A549 (cell line): ENCODE data around the gene KCNK6. TPM values are rescaled to one million over a fixed set of nuclear protein-coding genes. Genes with fewer than 3 reads are reported as not detected.

ENCODE experiments used
- ATAC-seq, 2 experiments: fragments of 200-7000 bp in 1 of 2; fragments of >200 bp in 1 of 2; cut with Nextera tagmentation in 1 of 2; cut with Tn5 transposase in 1 of 2; 3 replicates each; pipeline versions ENCODE4 v1.8.0 to v1.9.1; 2018 to 2020; ENCODE audit warnings: mild to moderate bottlenecking in 1 of 2, moderate library complexity in 1 of 2
- CTCF ChIA-PET: fragments of 300-600 bp; sonication (Branson Sonifier 250); formaldehyde crosslinking; extraction: SDS; loops from one replicate; lab custom pipeline; 2021; ENCODE audit warnings: antibody characterized with exemption, inconsistent platforms; lab: Yijun Ruan, JAX
- POLR2A ChIA-PET: fragments of 350-600 bp; formaldehyde crosslinking; extraction: SDS; loops from one replicate; lab custom pipeline; 2021; ENCODE audit warnings: antibody characterized with exemption, inconsistent platforms; lab: Yijun Ruan, JAX
- DNase-seq, 2 experiments: peaks; one replicate each; pipeline versions ENCODE4 v3.0.0 to v3.0.0-alpha.2; 2011 to 2016; ENCODE audit warnings: low read depth in 1 of 2, low spot score in 1 of 2
- FAIRE-seq: peaks from 2 replicates; lab custom pipeline; 2011; peaks lifted over from hg19 to GRCh38; lab: Jason Lieb, UNC
- H3K27ac ChIP-seq, 2 experiments: fragments of >200 bp; sonication (Bioruptor Twin); formaldehyde crosslinking; 3 replicates each; pipeline ENCODE4 v1.5.1; 2016 to 2017
- H3K4me1 ChIP-seq: fragments of >200 bp; sonication (Bioruptor Twin); formaldehyde crosslinking; 3 replicates; pipeline ENCODE4 v1.6.1; 2016
- H3K4me2 ChIP-seq: fragments of >200 bp; sonication (Bioruptor Twin); formaldehyde crosslinking; 3 replicates; pipeline ENCODE4 v1.6.1; 2016
- H3K4me3 ChIP-seq: fragments of >200 bp; sonication (Bioruptor Twin); formaldehyde crosslinking; 3 replicates; pipeline ENCODE4 v1.5.1; 2016
- H3K9me3 ChIP-seq: fragments of >200 bp; sonication (Bioruptor Twin); formaldehyde crosslinking; 3 replicates; pipeline ENCODE4 v1.6.1; 2016
- BCL3 ChIP-seq: fragments of >200 bp; sonication (Bioruptor Twin); formaldehyde crosslinking; IDR thresholded peaks from 3 replicates; pipeline ENCODE4 v1.6.1; 2016
- CHD2 ChIP-seq: fragments of 150-350 bp; IDR thresholded peaks from 2 replicates; pipeline ENCODE4 v1.6.1; 2014; ENCODE audit warnings: low read length; ENCODE audit not compliant: partially characterized antibody
- CHD4 ChIP-seq: fragments of 200-600 bp; sonication (generic); IDR thresholded peaks from 2 replicates; pipeline ENCODE4 v1.6.1; 2016; ENCODE audit warnings: antibody characterized with exemption, mild to moderate bottlenecking, borderline replicate concordance
- EHF ChIP-seq: fragments of 250-450 bp; sonication (Bioruptor Pico); IDR thresholded peaks from 2 replicates; pipeline ENCODE4 v1.5.0; 2020; ENCODE audit warnings: mild to moderate bottlenecking
- EP300 ChIP-seq, 2 experiments: fragments of >200 bp; sonication (Bioruptor Twin); formaldehyde crosslinking; IDR thresholded peaks; 2 replicates in 1 of 2; 3 replicates in 1 of 2; pipeline ENCODE4 v1.6.1; 2016 to 2017
- ESRRA ChIP-seq: fragments of 150-350 bp; IDR thresholded peaks from 2 replicates; pipeline ENCODE4 v1.6.1; 2014; ENCODE audit warnings: mild to moderate bottlenecking, low read length, borderline replicate concordance
- FOSB ChIP-seq: fragments of 250-450 bp; sonication (Bioruptor Pico); IDR thresholded peaks from 2 replicates; pipeline ENCODE4 v1.5.0; 2020; ENCODE audit warnings: mild to moderate bottlenecking, moderate library complexity
- HOXA7 ChIP-seq: fragments of 250-450 bp; sonication (Bioruptor Pico); IDR thresholded peaks from 2 replicates; pipeline ENCODE4 v1.5.0; 2020; ENCODE audit warnings: mild to moderate bottlenecking, moderate library complexity
- HOXB13 ChIP-seq: fragments of 250-450 bp; sonication (Bioruptor Pico); IDR thresholded peaks from 2 replicates; pipeline ENCODE4 v1.5.0; 2020; ENCODE audit warnings: low read depth, mild to moderate bottlenecking, moderate library complexity
- HOXB5 ChIP-seq: fragments of 250-450 bp; sonication (Bioruptor Pico); IDR thresholded peaks from 2 replicates; pipeline ENCODE4 v1.5.0; 2020; ENCODE audit warnings: mild to moderate bottlenecking, moderate library complexity
- JUN ChIP-seq, 2 experiments: fragments of >200 bp; sonication (Bioruptor Twin); formaldehyde crosslinking; IDR thresholded peaks; 2 replicates in 1 of 2; 3 replicates in 1 of 2; pipeline ENCODE4 v1.6.1; 2016 to 2017
- KDM1A ChIP-seq: fragments of 200-600 bp; sonication (generic); IDR thresholded peaks from 2 replicates; pipeline ENCODE4 v1.6.1; 2016; ENCODE audit warnings: low read depth, mild to moderate bottlenecking
- MAFK ChIP-seq: fragments of 450-650 bp; IDR thresholded peaks from 2 replicates; pipeline ENCODE4 v1.6.1; 2014; ENCODE audit not compliant: partially characterized antibody
- MAZ ChIP-seq: fragments of 150-350 bp; IDR thresholded peaks from 2 replicates; pipeline ENCODE4 v1.6.1; 2014; ENCODE audit warnings: antibody characterized with exemption, low read depth, low read length, borderline replicate concordance
- MYC ChIP-seq: IDR thresholded peaks from 2 replicates; pipeline ENCODE4 v1.6.1; 2012; ENCODE audit warnings: mild to moderate bottlenecking, inconsistent platforms, low read length, improper control_type of control experiment, borderline replicate concordance
- NFE2L2 ChIP-seq: fragments of 150-350 bp; conservative IDR thresholded peaks from 2 replicates; pipeline ENCODE4 v1.6.1; 2014; ENCODE audit warnings: low read length
- NR3C1 ChIP-seq: fragments of >200 bp; sonication (Bioruptor Twin); formaldehyde crosslinking; IDR thresholded peaks from 3 replicates; pipeline ENCODE4 v1.6.1; 2017
- PBX3 ChIP-seq: IDR thresholded peaks from 2 replicates; pipeline ENCODE4 v1.6.1; 2012
- PHF8 ChIP-seq: fragments of 200-600 bp; sonication (generic); IDR thresholded peaks from 2 replicates; pipeline ENCODE4 v1.6.1; 2016; ENCODE audit warnings: low read depth, mild to moderate bottlenecking, antibody characterized with exemption, moderate library complexity, borderline replicate concordance
- POLR2AphosphoS2 ChIP-seq: conservative IDR thresholded peaks from 2 replicates; pipeline ENCODE4 v1.6.1; 2012; ENCODE audit warnings: low read length, improper control_type of control experiment, inconsistent platforms
- RARB ChIP-seq: fragments of 250-450 bp; sonication (Bioruptor Pico); IDR thresholded peaks from 2 replicates; pipeline ENCODE4 v1.8.0; 2021; ENCODE audit warnings: mild to moderate bottlenecking, moderate library complexity
- REST ChIP-seq: fragments of 200-600 bp; sonication (generic); IDR thresholded peaks from 2 replicates; pipeline ENCODE4 v1.6.1; 2016; ENCODE audit warnings: antibody characterized with exemption, mild to moderate bottlenecking, moderate library complexity
- SREBF2 ChIP-seq: fragments of 450-650 bp; IDR thresholded peaks from 2 replicates; pipeline ENCODE4 v1.6.1; 2014; ENCODE audit warnings: mild to moderate bottlenecking, moderate library complexity
- TFCP2L1 ChIP-seq: fragments of 250-450 bp; sonication (Bioruptor Pico); IDR thresholded peaks from 2 replicates; pipeline ENCODE4 v1.5.0; 2021; ENCODE audit warnings: mild to moderate bottlenecking
- TP53 ChIP-seq: fragments of 250-450 bp; sonication (Bioruptor Pico); IDR thresholded peaks from 2 replicates; pipeline ENCODE4 v1.5.0; 2021; ENCODE audit warnings: mild to moderate bottlenecking, moderate library complexity
- USF2 ChIP-seq: fragments of 450-650 bp; IDR thresholded peaks from 2 replicates; pipeline ENCODE4 v1.6.1; 2014; ENCODE audit warnings: antibody characterized with exemption
- ZSCAN20 ChIP-seq: fragments of 250-450 bp; sonication (Bioruptor Pico); IDR thresholded peaks from 2 replicates; pipeline ENCODE4 v1.8.0; 2022; ENCODE audit warnings: mild to moderate bottlenecking, moderate library complexity
- WGBS: methylation state at CpG from one replicate; pipeline ENCODE4 v1.1.6; 2017; ENCODE audit errors: missing lambda C conversion rate; 5-methylcytosine and 5-hydroxymethylcytosine counted together
- polyA plus RNA-seq, 4 experiments: library from polyadenylated mRNA; depleted of rRNA in 3 of 4; stranded (reverse); fragments of >200 nt; fragmentation: RNase III in 1 of 4; extraction: RNeasy Plus Mini Kit Qiagen cat#74134 plus additional on column Dnase treatment in 1 of 4; gene quantifications; 2 replicates in 3 of 4; 3 replicates in 1 of 4; pipeline ENCODE4 v1.2.3, GENCODE V29; 2011 to 2017

Gene KCNK6
- polyA plus RNA-seq, 2 of the 4 experiments (the other 2 are of a cell fraction): 2.4 to 2.8 TPM

GRCh38 chr19:38304352-38304865 lies 15.2 kb upstream of the KCNK6 start:
- peaks cover 56% of the 10 kb centered on the region for H3K4me1 ChIP-seq
- ATAC-seq: peak; percentile 15 to 32
- H3K27ac ChIP-seq: peak overlapping the region; percentile 92 to 95
- H3K4me2 ChIP-seq: peak overlapping the region; percentile 91
- H3K4me3 ChIP-seq: peak overlapping the region; percentile 60
- no peak for DNase-seq
- H3K9me3 ChIP-seq: no peaks in the 10 kb centered on the region
- CTCF ChIA-PET: interaction anchor here (0.8 to 10.1 kb wide), 9 partner anchors 10 to 401 kb away, joined by 3 to 76 read pairs (median 10); partner anchors contain the start of genes CATSPERG, GGN and KCNK6
- no peak for TF ChIP-seq CHD4
- no peak for TF ChIP-seq MAFK
- no peak for TF ChIP-seq NFE2L2
- no peak for TF ChIP-seq PBX3
- no peak for TF ChIP-seq ESRRA
- TF ChIP-seq TP53 (CRISPR knock-in tag): peak; percentile 45; the same call in 1 of the 2 replicates
- TF ChIP-seq MAZ: 0 out of 2 replicates have a peak, but pooled peaks have one; percentile 15
- peak; percentile 81; the same call in 1 of the 2 replicates for TF ChIP-seq EHF (CRISPR knock-in tag)
- TF ChIP-seq RARB (CRISPR knock-in tag): peak; percentile 87
- no peak for TF ChIP-seq REST
- 0 out of 5 replicates have a peak, but pooled peaks of 1 of the 2 experiments have one; percentile 0 for TF ChIP-seq EP300 (IDR thresholded peaks at IDR 0.05)
- peak; percentile 26; the same call in 1 of the 2 replicates for TF ChIP-seq TFCP2L1 (CRISPR knock-in tag)
- peak; percentile 63 for TF ChIP-seq HOXB5 (CRISPR knock-in tag)
- TF ChIP-seq JUN (IDR thresholded peaks at IDR 0.05): peak in 1 of 2 experiments; percentile 69; a peak in 3 of 5 replicates
- no peak for TF ChIP-seq FOSB (CRISPR knock-in tag)
- FAIRE-seq: no peak
- POLR2A ChIA-PET: interaction anchor here (0.6 to 4.8 kb wide), 24 partner anchors 9 to 1131 kb away, joined by 3 to 127 read pairs (median 5); partner anchors contain the start of genes CATSPERG, GGN, KCNK6 and PPP1R14A
- 1% methylated on average over 22 of the region's 27 CpGs for WGBS

GRCh38 chr19:38304866-38305429 lies 14.7 kb upstream of the KCNK6 start:
- ATAC-seq: peak; percentile 60 to 85
- FAIRE-seq: peak; percentile 100
- Histone ChIP-seq H3K9me3 (no peaks in the 10 kb centered on the region), H3K4me3 (peak overlapping the region; percentile 60), H3K4me2 (peak overlapping the region; percentile 91), H3K4me1 (peaks cover 50% of the 10 kb centered on the region), H3K27ac (peak overlapping the region; percentile 92 to 95)
- CTCF ChIA-PET: interaction anchor here (0.5 to 10.1 kb wide), 9 partner anchors 9 to 814 kb away, joined by 3 to 76 read pairs (median 10); partner anchors contain the start of genes CATSPERG and KCNK6
- WGBS: 1% methylated on average over 20 of the region's 29 CpGs
- DNase-seq: peak; percentile 100
- POLR2A ChIA-PET: interaction anchor here (0.6 to 4.8 kb wide), 22 partner anchors 8 to 1131 kb away, joined by 3 to 127 read pairs (median 5); partner anchors contain the start of genes CATSPERG, GGN, KCNK6 and PPP1R14A
- TF ChIP-seq BCL3 (peak; percentile 97), TP53 (CRISPR knock-in tag) (no peak), POLR2AphosphoS2 (no peak; the same call in 1 of the 2 replicates), USF2 (peak; percentile 24; the same call in 1 of the 2 replicates), HOXA7 (CRISPR knock-in tag) (no peak), MYC (peak; percentile 96), PBX3 (peak; percentile 88; the same call in 1 of the 2 replicates), KDM1A (no peak), EP300 (IDR thresholded peaks at IDR 0.05) (no peak; a peak in 1 of 5 replicates), FOSB (CRISPR knock-in tag) (no peak), NR3C1 (no peak), JUN (IDR thresholded peaks at IDR 0.05) (peak; percentile 76 to 90), PHF8 (no peak), ZSCAN20 (CRISPR knock-in tag) (no peak), EHF (CRISPR knock-in tag) (peak; percentile 10; the same call in 1 of the 2 replicates), CHD2 (peak; percentile 61), HOXB13 (CRISPR knock-in tag) (peak; percentile 56; the same call in 1 of the 2 replicates), SREBF2 (no peak)
